GM23248 (cell line): ENCODE results near the gene ANXA7.

Experiments
- EZH2 ChIP-seq: fragments of 200-600 bp; sonication (generic); IDR thresholded peaks from 2 replicates; pipeline ENCODE4 v1.6.1; 2018; ENCODE audit warnings: antibody characterized with exemption, mild to moderate bottlenecking; ENCODE audit not compliant: insufficient read depth, poor library complexity, severe bottlenecking
- EZH2phosphoT487 ChIP-seq: fragments of 200-600 bp; sonication (generic); IDR thresholded peaks from 2 replicates; pipeline ENCODE4 v1.6.1; 2018; ENCODE audit warnings: antibody characterized with exemption, moderate library complexity, mild to moderate bottlenecking, low read depth; ENCODE audit not compliant: insufficient read depth

- TF ChIP-seq EZH2 = no peak
- TF ChIP-seq EZH2phosphoT487 = no peak
Observed at GRCh38 chr10:73339436-73339835, 74.4 kb downstream of the ANXA7 start.
